DOHH2 (cell line): Measurements from ENCODE around the gene ARHGAP6.

ENCODE experiments used
- EZH2phosphoT487 ChIP-seq: fragments of 200-600 bp; sonication (generic); IDR thresholded peaks from 2 replicates; pipeline ENCODE4 v1.6.1; 2017; ENCODE audit warnings: borderline replicate concordance, mild to moderate bottlenecking, antibody characterized with exemption, low read length, moderate library complexity, mixed read lengths
- TF ChIP-seq, protein P1 (sequence below): fragments of 200-600 bp; sonication (generic); IDR thresholded peaks from one replicate; pipeline ENCODE4 v1.5.1; 2014; ENCODE audit warnings: antibody characterized with exemption, mild to moderate bottlenecking, low read depth, low read length; ENCODE audit not compliant: poor library complexity, severe bottlenecking

DNA sequence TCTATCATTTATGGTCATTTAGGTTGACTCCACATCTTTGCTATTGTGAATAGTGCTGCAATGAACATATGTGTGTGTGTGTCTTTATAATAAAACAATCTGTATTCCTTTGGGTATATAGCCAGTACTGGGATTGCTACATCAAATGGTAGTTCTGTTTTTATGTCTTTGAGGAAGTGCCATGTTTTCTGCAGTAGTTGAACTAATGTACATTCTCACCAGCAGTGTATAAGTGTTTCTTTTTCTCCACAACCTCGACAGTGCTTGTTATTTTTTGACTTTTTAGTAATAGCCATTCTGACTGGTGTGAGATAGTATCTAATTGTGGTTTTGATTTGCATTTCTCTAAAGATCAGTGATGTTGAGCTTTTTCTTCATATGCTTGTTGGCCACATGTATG lies 80.5 kb downstream of the ARHGAP6 start:
- no peak for TF ChIP-seq EZH2phosphoT487
- TF ChIP-seq, protein P1, sequence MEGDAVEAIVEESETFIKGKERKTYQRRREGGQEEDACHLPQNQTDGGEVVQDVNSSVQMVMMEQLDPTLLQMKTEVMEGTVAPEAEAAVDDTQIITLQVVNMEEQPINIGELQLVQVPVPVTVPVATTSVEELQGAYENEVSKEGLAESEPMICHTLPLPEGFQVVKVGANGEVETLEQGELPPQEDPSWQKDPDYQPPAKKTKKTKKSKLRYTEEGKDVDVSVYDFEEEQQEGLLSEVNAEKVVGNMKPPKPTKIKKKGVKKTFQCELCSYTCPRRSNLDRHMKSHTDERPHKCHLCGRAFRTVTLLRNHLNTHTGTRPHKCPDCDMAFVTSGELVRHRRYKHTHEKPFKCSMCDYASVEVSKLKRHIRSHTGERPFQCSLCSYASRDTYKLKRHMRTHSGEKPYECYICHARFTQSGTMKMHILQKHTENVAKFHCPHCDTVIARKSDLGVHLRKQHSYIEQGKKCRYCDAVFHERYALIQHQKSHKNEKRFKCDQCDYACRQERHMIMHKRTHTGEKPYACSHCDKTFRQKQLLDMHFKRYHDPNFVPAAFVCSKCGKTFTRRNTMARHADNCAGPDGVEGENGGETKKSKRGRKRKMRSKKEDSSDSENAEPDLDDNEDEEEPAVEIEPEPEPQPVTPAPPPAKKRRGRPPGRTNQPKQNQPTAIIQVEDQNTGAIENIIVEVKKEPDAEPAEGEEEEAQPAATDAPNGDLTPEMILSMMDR: no peak
